Dermis lymphatic vessel endothelial cell (primary cell): ENCODE results near the gene CPNE4. TPM values are rescaled to one million over a fixed set of nuclear protein-coding genes. Genes with fewer than 3 reads are reported as not detected.

Experiments used
- total RNA-seq: library from RNA; depleted of rRNA; stranded (reverse); fragments of >200 nt; gene quantifications from 2 replicates; pipeline ENCODE4 v1.2.1, GENCODE V29; 2014

Gene CPNE4
- not detected in 2 replicates for total RNA-seq

GRCh38 chr3:132034486-132035464 is at the start of gene CPNE4:
Gene CPNE4, minus strand, starts transcription at chr3:132035014.

DNA sequence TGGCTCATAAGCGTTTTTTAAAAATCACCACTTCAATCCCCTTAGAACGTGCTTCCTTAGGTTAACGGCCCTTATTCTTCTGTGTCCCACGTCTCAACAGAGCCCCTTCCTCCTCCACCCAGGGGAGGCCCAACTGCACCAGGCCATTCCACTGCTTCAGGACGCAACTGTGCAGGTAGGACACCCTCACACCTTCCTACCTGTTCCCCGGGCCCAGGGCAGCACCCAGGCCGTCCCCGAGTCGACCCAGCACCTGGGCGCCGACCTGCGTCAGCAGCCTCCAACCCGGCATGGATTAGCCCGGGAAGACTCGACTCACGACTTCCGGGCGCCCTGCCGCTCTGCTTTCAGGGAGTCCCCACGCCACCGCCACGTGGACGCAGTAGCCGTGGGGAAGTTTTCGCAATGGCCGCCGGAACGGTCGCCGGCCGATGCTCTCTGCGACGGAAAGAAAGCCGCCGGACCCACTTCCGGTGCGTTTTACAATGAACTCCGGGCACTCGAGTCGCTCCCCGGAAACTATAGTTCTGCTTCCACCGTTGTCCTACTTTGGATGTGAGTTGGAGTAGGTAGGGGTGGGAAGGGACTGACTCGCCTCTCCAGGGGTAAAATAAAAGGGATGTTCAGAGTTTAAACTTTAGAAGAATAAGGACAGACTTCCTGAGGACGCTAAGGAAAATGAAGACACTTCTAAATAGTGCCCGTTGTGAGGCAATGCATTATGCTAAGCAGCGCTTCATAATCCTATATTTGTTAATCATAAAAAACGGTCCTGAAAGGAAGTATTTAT is 532.1 kb downstream of the CPNE4 start, which contains the start of gene MRPL3:
Gene MRPL3 (minus strand): TSS at position 442 of the 790 bp plus-strand sequence. CDS start 150 bp downstream, at position 292.

